ENCODE data around the gene XRN1.

Gene XRN1

DNA sequence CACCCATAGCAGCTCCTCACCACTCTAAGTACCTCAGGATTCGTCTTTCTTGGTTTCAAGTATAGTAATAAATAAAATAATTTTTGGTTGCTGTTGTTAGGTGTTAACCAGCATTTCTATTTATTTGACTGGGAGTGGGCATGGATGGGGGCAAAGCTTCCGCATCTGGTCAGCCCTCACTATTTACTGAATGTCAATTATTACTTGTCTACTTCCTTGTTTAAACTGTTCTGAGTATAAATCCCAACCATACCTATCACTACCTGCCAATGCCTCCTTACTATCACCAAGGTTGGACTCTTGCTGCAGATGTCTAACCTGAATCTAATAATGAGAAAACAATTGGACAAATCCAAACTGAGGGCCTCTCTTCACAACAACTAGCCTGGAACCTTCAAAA is 180.6 kb downstream of the XRN1 start:
- Histone ChIP-seq H3K4me1 (ENCODE audit: control insufficient read depth in 1 of 2, insufficient read depth in 2 of 2, low read length in 2 of 2) (peaks cover 0 to 5% of the 10 kb centered on the region in 2 donors), H3K27ac (ENCODE audit: low read depth, low read length) (no peak overlapping the region)

DNA sequence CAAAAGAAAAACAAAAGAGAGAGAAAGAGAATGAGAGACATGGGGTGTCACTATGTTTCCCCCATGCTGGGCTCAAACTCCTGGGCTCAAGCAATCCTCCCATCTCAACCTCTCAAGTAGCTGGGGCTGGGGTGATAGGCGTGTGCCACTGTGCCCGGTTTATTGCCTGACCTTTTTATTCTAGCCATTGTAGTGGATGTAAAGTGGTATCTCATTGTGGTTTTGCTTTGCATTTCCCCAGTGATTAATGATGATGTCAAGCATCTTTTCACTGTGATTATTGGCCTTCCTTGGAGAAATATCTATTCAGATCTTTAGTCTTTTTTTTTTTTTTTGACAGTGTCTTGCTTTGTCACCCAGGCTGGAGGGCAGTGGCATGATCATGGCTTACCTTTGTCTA is 184.7 kb downstream of the XRN1 start:
- Histone ChIP-seq H3K4me3 (ENCODE audit: low read depth in 1 of 2, low read length in 2 of 2) (no peak overlapping the region), H3K9me3 (ENCODE audit: control insufficient read depth in 1 of 2, low read length in 2 of 2) (no peaks in the 10 kb centered on the region), H3K36me3 (ENCODE audit: control insufficient read depth in 1 of 2, insufficient read depth in 2 of 2, low read length in 2 of 2) (no peaks in the 10 kb centered on the region), H3K27ac (ENCODE audit: low read depth, low read length) (no peak overlapping the region), H3K9ac (ENCODE audit: low read depth in 1 of 2, low read length in 2 of 2) (no peak overlapping the region), H3K27me3 (ENCODE audit: control insufficient read depth in 1 of 2, insufficient read depth in 2 of 2, low read length in 2 of 2) (no peaks in the 10 kb centered on the region), H3K4me1 (ENCODE audit: control insufficient read depth in 1 of 2, insufficient read depth in 2 of 2, low read length in 2 of 2) (peaks cover 0 to 5% of the 10 kb centered on the region in 2 donors)

More for the DNA sequence above, 180.6 kb downstream of the XRN1 start:
- no peak overlapping the region for H3K4me3 ChIP-seq (ENCODE audit: low read depth in 1 of 2, low read length in 2 of 2)
- H3K27me3 ChIP-seq (ENCODE audit: control insufficient read depth in 1 of 2, insufficient read depth in 2 of 2, low read length in 2 of 2): no peaks in the 10 kb centered on the region
- H3K9me3 ChIP-seq (ENCODE audit: control insufficient read depth in 1 of 2, low read length in 2 of 2): no peaks in the 10 kb centered on the region
- no peaks in the 10 kb centered on the region for H3K36me3 ChIP-seq (ENCODE audit: control insufficient read depth in 1 of 2, insufficient read depth in 2 of 2, low read length in 2 of 2)
- no peak overlapping the region for H3K9ac ChIP-seq (ENCODE audit: low read depth in 1 of 2, low read length in 2 of 2)

DNA sequence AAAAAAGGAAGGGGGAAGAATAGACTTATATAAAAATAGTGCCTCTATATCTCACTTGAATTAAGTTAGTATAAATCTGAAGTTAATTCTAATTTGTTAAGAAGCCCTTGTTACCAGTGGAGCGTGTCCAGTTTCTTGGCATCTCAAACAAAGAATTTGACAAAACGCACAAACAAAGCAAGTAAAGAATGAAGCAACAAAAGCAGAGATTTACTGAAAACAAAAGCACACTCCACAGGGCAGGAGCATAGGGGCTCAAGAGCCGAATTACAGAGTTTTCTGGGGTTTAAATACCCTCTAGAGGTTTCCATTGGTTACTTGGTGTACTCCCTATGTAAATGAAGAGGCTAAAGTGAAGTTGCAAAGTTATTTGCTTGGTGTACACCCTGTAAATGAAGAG is 188.5 kb downstream of the XRN1 start:
- Histone ChIP-seq H3K4me1 (ENCODE audit: control insufficient read depth in 1 of 2, insufficient read depth in 2 of 2, low read length in 2 of 2) (no peaks in the 10 kb centered on the region), H3K36me3 (ENCODE audit: control insufficient read depth in 1 of 2, insufficient read depth in 2 of 2, low read length in 2 of 2) (no peaks in the 10 kb centered on the region), H3K27ac (ENCODE audit: low read depth, low read length) (no peak overlapping the region), H3K9ac (ENCODE audit: low read depth in 1 of 2, low read length in 2 of 2) (no peak overlapping the region), H3K9me3 (ENCODE audit: control insufficient read depth in 1 of 2, low read length in 2 of 2) (peaks cover 0 to 3% of the 10 kb centered on the region in 2 donors), H3K27me3 (ENCODE audit: control insufficient read depth in 1 of 2, insufficient read depth in 2 of 2, low read length in 2 of 2) (no peaks in the 10 kb centered on the region), H3K4me3 (ENCODE audit: low read depth in 1 of 2, low read length in 2 of 2) (no peak overlapping the region)

DNA sequence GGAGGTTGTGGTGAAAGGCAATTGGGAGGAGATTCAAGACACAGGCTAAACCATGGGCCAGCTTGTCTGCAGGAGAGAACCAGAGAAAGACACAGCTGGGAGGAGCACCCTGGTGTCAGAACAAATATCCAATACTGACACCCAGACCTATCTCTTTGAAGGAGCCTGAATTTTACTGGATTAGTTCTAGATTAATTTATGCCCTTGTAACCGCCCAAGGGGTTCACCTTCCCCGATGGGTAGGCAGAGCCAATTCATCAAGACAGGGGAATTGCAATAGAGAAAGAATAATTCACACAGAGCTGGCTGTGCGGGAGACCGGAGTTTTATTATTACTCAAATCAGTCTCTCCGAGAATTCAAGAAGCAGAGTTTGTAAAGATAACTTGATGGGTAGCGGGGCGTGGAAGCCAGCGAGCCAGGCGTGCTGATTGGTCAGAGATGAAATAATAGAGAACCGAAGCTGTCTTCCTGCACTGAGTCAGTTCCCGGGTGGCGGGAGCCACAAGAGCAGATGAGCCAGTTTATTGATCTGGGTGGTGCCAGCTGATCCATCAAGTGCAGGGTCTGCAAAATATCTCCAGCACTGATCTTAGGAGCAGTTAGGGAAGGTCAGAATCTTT is 191.0 kb downstream of the XRN1 start:
- H3K9ac ChIP-seq (ENCODE audit: low read depth in 1 of 2, low read length in 2 of 2): no peak overlapping the region
- no peak overlapping the region for H3K27ac ChIP-seq (ENCODE audit: low read depth, low read length)
- H3K9me3 ChIP-seq (ENCODE audit: control insufficient read depth in 1 of 2, low read length in 2 of 2): peaks cover 0 to 3% of the 10 kb centered on the region in 2 donors
- no peaks in the 10 kb centered on the region for H3K27me3 ChIP-seq (ENCODE audit: control insufficient read depth in 1 of 2, insufficient read depth in 2 of 2, low read length in 2 of 2)
- H3K4me1 ChIP-seq (ENCODE audit: control insufficient read depth in 1 of 2, insufficient read depth in 2 of 2, low read length in 2 of 2): no peaks in the 10 kb centered on the region
- H3K4me3 ChIP-seq (ENCODE audit: low read depth in 1 of 2, low read length in 2 of 2): no peak overlapping the region
- no peaks in the 10 kb centered on the region for H3K36me3 ChIP-seq (ENCODE audit: control insufficient read depth in 1 of 2, insufficient read depth in 2 of 2, low read length in 2 of 2)
